ENCODE data around the gene KLF7.
A peak's percentile ranks its signal among the peaks of the same experiment; 100 is the strongest.

GRCh38 chr2:207166039-207166348, 246 bp upstream of the KLF7 start:
- TF ChIP-seq, protein P1, sequence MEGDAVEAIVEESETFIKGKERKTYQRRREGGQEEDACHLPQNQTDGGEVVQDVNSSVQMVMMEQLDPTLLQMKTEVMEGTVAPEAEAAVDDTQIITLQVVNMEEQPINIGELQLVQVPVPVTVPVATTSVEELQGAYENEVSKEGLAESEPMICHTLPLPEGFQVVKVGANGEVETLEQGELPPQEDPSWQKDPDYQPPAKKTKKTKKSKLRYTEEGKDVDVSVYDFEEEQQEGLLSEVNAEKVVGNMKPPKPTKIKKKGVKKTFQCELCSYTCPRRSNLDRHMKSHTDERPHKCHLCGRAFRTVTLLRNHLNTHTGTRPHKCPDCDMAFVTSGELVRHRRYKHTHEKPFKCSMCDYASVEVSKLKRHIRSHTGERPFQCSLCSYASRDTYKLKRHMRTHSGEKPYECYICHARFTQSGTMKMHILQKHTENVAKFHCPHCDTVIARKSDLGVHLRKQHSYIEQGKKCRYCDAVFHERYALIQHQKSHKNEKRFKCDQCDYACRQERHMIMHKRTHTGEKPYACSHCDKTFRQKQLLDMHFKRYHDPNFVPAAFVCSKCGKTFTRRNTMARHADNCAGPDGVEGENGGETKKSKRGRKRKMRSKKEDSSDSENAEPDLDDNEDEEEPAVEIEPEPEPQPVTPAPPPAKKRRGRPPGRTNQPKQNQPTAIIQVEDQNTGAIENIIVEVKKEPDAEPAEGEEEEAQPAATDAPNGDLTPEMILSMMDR (IDR thresholded peaks at IDR 0.05): no peak
- TF ChIP-seq RARB (CRISPR knock-in tag; IDR thresholded peaks at IDR 0.05) (no peak), POLR2A (IDR thresholded peaks at IDR 0.05; ENCODE audit: low read length) (no peak), HEYL (CRISPR knock-in tag; IDR thresholded peaks at IDR 0.05) (no peak), ELK1 (IDR thresholded peaks at IDR 0.05; ENCODE audit: low read depth, low read length) (no peak), MAX (IDR thresholded peaks at IDR 0.05) (peak; percentile 38), MYC (IDR thresholded peaks at IDR 0.05; ENCODE audit: borderline replicate concordance, low read length) (no peak), BHLHE40 (IDR thresholded peaks at IDR 0.05; ENCODE audit: low read depth, low read length) (no peak)

Data from A549 (cell line).